HG03342 (cell line): ENCODE data around the gene FAM151A.
A peak's percentile ranks its signal among the peaks of the same experiment; 100 is the strongest.

Experiments
- ATAC-seq: cut with Tn5 transposase; IDR thresholded peaks from one replicate; pipeline ENCODE4 v1.9.1; 2021; ENCODE audit warnings: mild to moderate bottlenecking, moderate library complexity; ENCODE audit not compliant: unreplicated experiment

The FAM151A gene

GRCh38 chr1:54623216-54624007, at the start of gene FAM151A:
TSS of gene FAM151A (minus strand) at chr1:54623525. CDS start at chr1:54623395, 130 bp downstream.
- no peak for ATAC-seq

GRCh38 chr1:54671985-54672608, 48.8 kb upstream of the FAM151A start:
- peak; percentile 69 for ATAC-seq

GRCh38 chr1:54668567-54668966, 45.2 kb upstream of the FAM151A start:
- no peak for ATAC-seq

GRCh38 chr1:54667797-54668196, 44.5 kb upstream of the FAM151A start:
- ATAC-seq: no peak

- no peak for ATAC-seq
Measured at GRCh38 chr1:54666333-54666732, 43.0 kb upstream of the FAM151A start.

- ATAC-seq: no peak
Measured at GRCh38 chr1:54665852-54666251, 42.5 kb upstream of the FAM151A start.

GRCh38 chr1:54664364-54664763, 41.0 kb upstream of the FAM151A start:
- ATAC-seq: no peak

- no peak for ATAC-seq
Measured at GRCh38 chr1:54663725-54664124, 40.4 kb upstream of the FAM151A start.

GRCh38 chr1:54658164-54658913, 35.0 kb upstream of the FAM151A start:
- ATAC-seq: no peak

GRCh38 chr1:54653036-54653435, 29.7 kb upstream of the FAM151A start:
- no peak for ATAC-seq

GRCh38 chr1:54652168-54652567, 28.8 kb upstream of the FAM151A start:
- no peak for ATAC-seq

- no peak for ATAC-seq
Measured at GRCh38 chr1:54651608-54652007, 28.3 kb upstream of the FAM151A start.

- no peak for ATAC-seq
Measured at GRCh38 chr1:54650417-54650816, 27.1 kb upstream of the FAM151A start.

GRCh38 chr1:54649921-54650320, 26.6 kb upstream of the FAM151A start:
- ATAC-seq: no peak

- no peak for ATAC-seq
Measured at GRCh38 chr1:54649130-54649898, 26.0 kb upstream of the FAM151A start.

GRCh38 chr1:54645806-54646676, 22.7 kb upstream of the FAM151A start:
- no peak for ATAC-seq

- no peak for ATAC-seq
Measured at GRCh38 chr1:54643736-54644135, 20.4 kb upstream of the FAM151A start.

- no peak for ATAC-seq
Measured at GRCh38 chr1:54640863-54641836, 17.8 kb upstream of the FAM151A start, which contains the start of gene MROH7. TSS of gene MROH7 (plus strand) at chr1:54641786. CDS start at chr1:54652927, 11,141 bp downstream.

GRCh38 chr1:54640361-54640760, 17.0 kb upstream of the FAM151A start:
- ATAC-seq: no peak
